ENCODE results near the gene SLC25A30.
"Not testable (repeated sequence)": the region's sequence is repeated elsewhere in the genome, so short reads cannot be mapped to it uniquely, and the experiment has no call there.

SLC25A30 gene

DNA sequence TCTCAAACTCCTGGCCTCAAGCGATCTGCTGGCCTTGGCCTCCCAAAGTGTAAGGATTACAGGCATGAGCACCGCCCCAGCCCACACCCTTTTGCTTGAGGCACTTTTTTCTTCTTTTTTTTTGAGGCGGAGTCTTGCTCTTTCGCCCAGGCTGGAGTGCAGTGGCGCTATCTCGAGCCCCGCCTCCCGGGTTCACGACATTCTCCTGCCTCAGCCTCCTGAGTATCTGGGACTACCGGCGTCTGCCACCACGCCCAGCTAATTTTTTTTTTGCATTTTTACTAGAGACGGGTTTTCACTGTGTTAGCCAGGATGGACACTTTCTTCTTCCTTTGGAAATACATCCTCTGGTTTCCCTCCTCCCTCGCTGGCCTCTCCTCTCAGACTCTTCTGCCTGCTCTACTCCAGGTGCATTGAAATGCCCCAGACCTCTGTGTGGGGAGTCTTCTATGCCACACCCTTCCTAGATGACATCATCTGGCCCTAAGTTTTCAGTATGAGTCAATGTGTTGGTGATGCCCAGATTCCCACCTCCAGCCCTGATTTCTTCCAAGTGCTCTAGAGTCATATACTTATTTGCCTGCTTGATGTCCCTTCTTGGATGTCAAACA, 56.5 kb downstream of the SLC25A30 start:
- ChIA-PET POLR2A (interaction anchor here (0.6 kb wide), 1 partner anchor 9 kb away, joined by 3 read pairs; no protein-coding TSS in a partner anchor), CTCF (interaction anchor here (1.1 to 2.3 kb wide), 3 partner anchors 9 to 315 kb away, joined by 3 to 20 read pairs (median 4); no protein-coding TSS in a partner anchor)
- DNase-seq (ENCODE audit: low read depth, low spot score), result no peak
- no peak overlapping the region for H3K4me3 ChIP-seq (ENCODE audit: low read depth, low read length)
- TF ChIP-seq, protein P1, sequence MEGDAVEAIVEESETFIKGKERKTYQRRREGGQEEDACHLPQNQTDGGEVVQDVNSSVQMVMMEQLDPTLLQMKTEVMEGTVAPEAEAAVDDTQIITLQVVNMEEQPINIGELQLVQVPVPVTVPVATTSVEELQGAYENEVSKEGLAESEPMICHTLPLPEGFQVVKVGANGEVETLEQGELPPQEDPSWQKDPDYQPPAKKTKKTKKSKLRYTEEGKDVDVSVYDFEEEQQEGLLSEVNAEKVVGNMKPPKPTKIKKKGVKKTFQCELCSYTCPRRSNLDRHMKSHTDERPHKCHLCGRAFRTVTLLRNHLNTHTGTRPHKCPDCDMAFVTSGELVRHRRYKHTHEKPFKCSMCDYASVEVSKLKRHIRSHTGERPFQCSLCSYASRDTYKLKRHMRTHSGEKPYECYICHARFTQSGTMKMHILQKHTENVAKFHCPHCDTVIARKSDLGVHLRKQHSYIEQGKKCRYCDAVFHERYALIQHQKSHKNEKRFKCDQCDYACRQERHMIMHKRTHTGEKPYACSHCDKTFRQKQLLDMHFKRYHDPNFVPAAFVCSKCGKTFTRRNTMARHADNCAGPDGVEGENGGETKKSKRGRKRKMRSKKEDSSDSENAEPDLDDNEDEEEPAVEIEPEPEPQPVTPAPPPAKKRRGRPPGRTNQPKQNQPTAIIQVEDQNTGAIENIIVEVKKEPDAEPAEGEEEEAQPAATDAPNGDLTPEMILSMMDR (IDR thresholded peaks at IDR 0.05; ENCODE audit: insufficient read depth, low read length, missing control alignments), result no peak

- TF ChIP-seq, protein P1 (IDR thresholded peaks at IDR 0.05; ENCODE audit: insufficient read depth, low read length, missing control alignments), result no peak
- H3K4me3 ChIP-seq (ENCODE audit: low read depth, low read length), result no peak overlapping the region
- no peak for DNase-seq (ENCODE audit: low read depth, low spot score)
- CTCF ChIA-PET, result interaction anchor here (0.7 to 7.7 kb wide), 5 partner anchors 10 to 64 kb away, joined by 3 to 58 read pairs (median 3); partner anchors contain the start of gene TPT1
- POLR2A ChIA-PET, result no interaction called here
Observed at GRCh38 chr13:45356966-45357672, 61.1 kb downstream of the SLC25A30 start.

DNA sequence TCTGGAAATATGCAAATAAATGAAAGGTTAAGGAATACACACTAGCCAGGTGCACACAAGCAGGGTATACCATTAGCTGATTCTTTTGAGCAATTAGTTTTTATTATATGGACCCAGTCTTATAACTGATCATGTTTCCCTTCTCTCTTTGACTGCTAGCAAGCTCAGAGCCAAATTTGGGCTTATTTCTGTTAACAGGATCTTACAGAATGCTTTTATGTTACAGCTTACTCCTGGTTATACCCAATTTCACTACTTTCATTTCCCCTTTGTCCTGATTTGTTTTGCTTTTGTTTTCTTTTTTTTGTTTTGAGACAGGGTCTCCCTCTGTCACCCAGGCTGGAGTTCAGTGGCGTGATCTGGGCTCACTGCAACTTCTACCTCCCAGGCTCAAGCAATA, 64.3 kb downstream of the SLC25A30 start:
- ChIA-PET CTCF (interaction anchor here (7.7 kb wide), 1 partner anchor 16 kb away, joined by 58 read pairs; no protein-coding TSS in a partner anchor), POLR2A (no interaction called here)
- TF ChIP-seq, protein P1 (IDR thresholded peaks at IDR 0.05; ENCODE audit: insufficient read depth, low read length, missing control alignments), result no peak
- DNase-seq (ENCODE audit: low read depth, low spot score), result no peak
- H3K4me3 ChIP-seq (ENCODE audit: low read depth, low read length), result no peak overlapping the region

GRCh38 chr13:45352031-45352430, 66.1 kb downstream of the SLC25A30 start:
- DNase-seq (ENCODE audit: low read depth, low spot score), result no peak
- TF ChIP-seq, protein P1 (IDR thresholded peaks at IDR 0.05; ENCODE audit: insufficient read depth, low read length, missing control alignments), result no peak
- no peak overlapping the region for H3K4me3 ChIP-seq (ENCODE audit: low read depth, low read length)
- CTCF ChIA-PET, result interaction anchor here (1.2 kb wide), 1 partner anchor 19 kb away, joined by 6 read pairs; no protein-coding TSS in a partner anchor
- POLR2A ChIA-PET, result no interaction called here

DNA sequence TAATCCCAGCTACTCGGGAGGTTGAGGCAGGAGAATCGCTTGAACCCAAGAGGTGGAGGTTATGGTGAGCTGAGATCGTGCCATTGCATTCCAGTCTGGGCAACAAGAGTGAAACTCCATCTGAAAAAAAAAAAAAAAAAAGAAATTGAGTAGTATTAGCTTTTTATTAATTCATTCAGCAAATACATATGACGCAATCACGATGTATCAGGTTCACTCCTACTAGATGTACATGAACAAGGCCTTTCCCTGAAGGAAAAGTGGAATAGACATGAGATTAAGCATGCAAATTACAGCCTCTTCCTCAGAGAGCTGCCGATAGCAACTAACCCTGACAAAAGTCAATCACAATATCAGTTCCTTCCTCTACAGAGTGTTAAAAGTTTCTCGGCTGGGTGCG, 68.0 kb downstream of the SLC25A30 start:
- ChIA-PET POLR2A (interaction anchor here (0.7 kb wide), 1 partner anchor 248 kb away, joined by 4 read pairs; no protein-coding TSS in a partner anchor), CTCF (interaction anchor here (1.2 kb wide), 1 partner anchor 20 kb away, joined by 4 read pairs; no protein-coding TSS in a partner anchor)
- TF ChIP-seq, protein P1 (IDR thresholded peaks at IDR 0.05; ENCODE audit: insufficient read depth, low read length, missing control alignments), result no peak
- no peak overlapping the region for H3K4me3 ChIP-seq (ENCODE audit: low read depth, low read length)
- DNase-seq (ENCODE audit: low read depth, low spot score), result no peak

DNA sequence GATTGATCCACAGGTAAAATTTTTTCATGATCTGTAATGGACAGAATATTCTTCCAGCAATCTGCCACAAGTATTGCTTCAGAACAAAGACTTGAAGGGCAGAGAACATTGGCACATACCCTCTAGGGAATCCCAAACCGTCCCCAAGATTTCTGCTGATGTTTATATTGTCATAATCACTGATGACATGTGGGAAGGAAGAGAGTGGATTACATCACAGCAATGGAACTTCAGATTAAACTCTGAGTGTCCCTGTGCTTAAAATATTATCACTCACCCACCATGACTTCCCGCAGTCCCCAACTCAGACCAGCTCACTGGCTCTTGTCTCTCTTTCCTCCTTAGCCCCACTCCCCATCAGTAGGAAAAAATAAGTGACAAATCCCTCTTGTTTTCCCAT, 68.7 kb downstream of the SLC25A30 start:
- no peak overlapping the region for H3K4me3 ChIP-seq (ENCODE audit: low read depth, low read length)
- ChIA-PET POLR2A (no interaction called here), CTCF (interaction anchor here (1.2 kb wide), 1 partner anchor 21 kb away, joined by 4 read pairs; no protein-coding TSS in a partner anchor)
- TF ChIP-seq, protein P1 (IDR thresholded peaks at IDR 0.05; ENCODE audit: insufficient read depth, low read length, missing control alignments), result no peak
- no peak for DNase-seq (ENCODE audit: low read depth, low spot score)

GRCh38 chr13:45344064-45344463, 74.1 kb downstream of the SLC25A30 start:
- CTCF ChIA-PET, result interaction anchor here (4.6 kb wide), 1 partner anchor 26 kb away, joined by 30 read pairs; no protein-coding TSS in a partner anchor
- H3K4me3 ChIP-seq (ENCODE audit: low read depth, low read length); DNase-seq (ENCODE audit: low read depth, low spot score); POLR2A ChIA-PET: not testable (repeated sequence)
